Activated effector memory CD4-positive, alpha-beta T cell treated with Interleukin-2 at 50 U/mL for 16 hours (primary cell): ENCODE results near the gene ZNF41.
"Not testable (repeated sequence)": the region's sequence is repeated elsewhere in the genome, so short reads cannot be mapped to it uniquely, and the experiment has no call there.

Experiments
- DNase-seq: peaks from one replicate; pipeline ENCODE4 v3.0.0-alpha.2; 2020

ZNF41 gene

DNA sequence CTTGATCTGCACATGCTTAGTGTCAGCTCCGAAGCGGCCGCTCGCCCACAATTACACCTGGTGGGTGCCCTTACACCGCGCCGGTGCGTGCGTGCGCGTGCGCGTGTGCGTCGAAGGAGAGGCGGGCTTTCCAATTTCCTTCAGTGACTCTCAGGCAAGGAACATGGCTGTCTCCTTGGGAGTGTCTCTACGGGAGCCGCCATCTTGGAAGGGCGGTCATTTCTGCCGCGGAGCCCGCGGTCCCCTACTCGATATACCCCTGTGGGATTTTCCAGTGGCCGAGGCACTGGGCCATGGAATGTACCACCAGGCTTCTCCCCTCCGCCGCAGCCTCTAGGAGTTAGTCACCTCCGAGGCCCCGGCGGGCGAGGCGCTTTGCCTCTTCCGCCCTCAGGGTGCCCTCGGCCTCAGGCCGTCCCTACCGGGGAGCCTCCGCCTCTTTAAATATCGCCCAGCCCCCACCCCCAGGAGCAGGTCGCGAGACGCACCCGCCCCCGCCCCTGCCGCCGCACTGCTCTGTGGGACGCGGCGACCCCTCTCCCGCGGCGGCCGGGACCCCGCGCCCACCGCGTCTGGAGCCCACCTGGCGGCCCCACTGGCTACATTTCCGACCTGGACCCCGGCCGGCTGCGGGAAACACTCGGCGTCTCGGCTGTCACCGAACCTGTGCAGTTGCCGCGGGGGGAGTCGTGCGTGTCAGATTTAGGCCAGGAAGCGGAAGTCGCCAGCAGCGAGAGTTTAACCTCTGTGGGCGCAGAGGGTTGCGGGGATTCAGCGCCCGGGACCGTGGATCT lies at the start of gene ZNF41:
Gene ZNF41, minus strand, starts transcription at position 711 of the 794 bp plus-strand sequence. CDS start 15,741 bp downstream, outside the sequence.
- DNase-seq: peak; percentile 77

- DNase-seq: no peak
Observed at GRCh38 chrX:47530049-47530448, 47.0 kb upstream of the ZNF41 start.

DNA sequence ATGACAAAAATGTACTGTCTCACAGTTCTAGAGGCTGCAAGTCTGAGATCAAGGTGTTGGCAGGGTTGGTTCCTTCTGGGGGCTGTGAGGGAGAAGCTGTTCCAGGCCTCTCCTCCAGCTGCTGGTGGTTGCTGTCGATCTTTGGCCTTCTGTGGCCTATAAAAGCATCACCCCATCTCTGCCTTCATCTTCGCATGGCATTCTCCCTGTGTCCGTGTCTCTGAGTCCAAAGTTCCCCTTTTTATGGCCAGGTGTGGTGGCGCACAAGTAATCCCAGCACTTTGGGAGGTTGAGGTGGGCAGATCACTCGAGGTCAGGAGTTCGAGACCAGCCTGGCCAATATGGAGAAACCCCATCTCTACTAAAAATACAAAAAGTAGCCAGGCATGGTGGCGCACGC lies 46.5 kb upstream of the ZNF41 start:
- no peak for DNase-seq

GRCh38 chrX:47523713-47524166 lies 40.7 kb upstream of the ZNF41 start:
- DNase-seq: no peak

GRCh38 chrX:47523297-47523696 lies 40.3 kb upstream of the ZNF41 start:
- DNase-seq: peak; percentile 62

- DNase-seq: no peak
Observed at GRCh38 chrX:47518144-47518543, 35.1 kb upstream of the ZNF41 start.

- no peak for DNase-seq
Observed at GRCh38 chrX:47515941-47516665, 33.1 kb upstream of the ZNF41 start.

- no peak for DNase-seq
Observed at GRCh38 chrX:47514533-47515235, 31.7 kb upstream of the ZNF41 start.

GRCh38 chrX:47513034-47513965 lies 30.3 kb upstream of the ZNF41 start:
- DNase-seq: not testable (repeated sequence)

- DNase-seq: not testable (repeated sequence)
Observed at GRCh38 chrX:47512383-47512782, 29.4 kb upstream of the ZNF41 start.

DNA sequence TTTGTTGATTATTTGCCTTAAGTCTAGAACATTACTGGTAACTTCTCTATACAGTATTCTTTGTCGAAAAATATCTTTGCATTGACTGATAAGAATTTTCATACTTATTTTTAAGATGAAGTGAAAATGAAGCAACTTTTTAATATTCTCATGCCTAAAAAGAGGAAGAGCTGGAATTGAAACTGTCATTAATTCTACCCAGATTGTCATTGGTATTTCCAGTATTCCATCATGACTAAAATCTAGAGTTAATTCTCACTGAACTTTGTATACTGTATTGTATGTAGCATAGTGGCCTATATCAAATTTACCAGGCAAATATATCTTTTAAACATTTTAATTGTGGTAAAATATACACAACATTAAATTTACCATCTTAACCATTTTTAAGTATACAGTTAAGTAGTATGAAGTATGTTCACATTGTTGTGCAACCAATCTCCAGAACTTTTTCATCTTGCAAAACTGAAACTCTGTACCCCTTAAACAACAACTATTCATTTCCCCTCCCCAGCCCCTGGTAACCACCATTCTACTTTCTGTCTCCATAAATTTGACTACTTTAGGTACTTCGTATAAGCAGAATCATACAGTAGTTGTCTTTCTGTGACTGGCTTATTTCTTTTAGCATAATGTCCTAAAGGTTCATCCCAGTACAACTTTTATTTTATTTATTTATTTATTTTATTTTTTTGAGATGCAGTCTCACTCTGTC lies 24.3 kb upstream of the ZNF41 start:
- no peak for DNase-seq

DNA sequence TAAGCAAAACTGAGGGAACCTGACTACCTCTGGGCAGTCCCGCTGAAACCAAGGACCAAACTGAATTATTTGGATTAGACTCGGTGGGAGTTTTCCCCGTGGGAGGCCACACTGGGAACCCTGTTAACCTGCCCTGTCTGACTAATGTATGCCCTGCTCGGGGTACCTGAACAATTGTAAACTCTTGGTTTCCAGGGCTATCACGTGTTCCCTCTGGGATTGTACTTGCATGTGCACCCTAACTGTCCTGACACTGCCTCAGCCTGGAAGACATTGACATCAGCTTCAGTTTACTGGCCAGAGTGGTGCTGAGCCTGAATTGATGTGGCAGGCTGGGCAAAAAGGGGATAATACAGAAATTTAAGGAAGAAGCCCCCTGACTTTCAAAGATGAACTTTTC lies 20.1 kb upstream of the ZNF41 start:
- no peak for DNase-seq

DNA sequence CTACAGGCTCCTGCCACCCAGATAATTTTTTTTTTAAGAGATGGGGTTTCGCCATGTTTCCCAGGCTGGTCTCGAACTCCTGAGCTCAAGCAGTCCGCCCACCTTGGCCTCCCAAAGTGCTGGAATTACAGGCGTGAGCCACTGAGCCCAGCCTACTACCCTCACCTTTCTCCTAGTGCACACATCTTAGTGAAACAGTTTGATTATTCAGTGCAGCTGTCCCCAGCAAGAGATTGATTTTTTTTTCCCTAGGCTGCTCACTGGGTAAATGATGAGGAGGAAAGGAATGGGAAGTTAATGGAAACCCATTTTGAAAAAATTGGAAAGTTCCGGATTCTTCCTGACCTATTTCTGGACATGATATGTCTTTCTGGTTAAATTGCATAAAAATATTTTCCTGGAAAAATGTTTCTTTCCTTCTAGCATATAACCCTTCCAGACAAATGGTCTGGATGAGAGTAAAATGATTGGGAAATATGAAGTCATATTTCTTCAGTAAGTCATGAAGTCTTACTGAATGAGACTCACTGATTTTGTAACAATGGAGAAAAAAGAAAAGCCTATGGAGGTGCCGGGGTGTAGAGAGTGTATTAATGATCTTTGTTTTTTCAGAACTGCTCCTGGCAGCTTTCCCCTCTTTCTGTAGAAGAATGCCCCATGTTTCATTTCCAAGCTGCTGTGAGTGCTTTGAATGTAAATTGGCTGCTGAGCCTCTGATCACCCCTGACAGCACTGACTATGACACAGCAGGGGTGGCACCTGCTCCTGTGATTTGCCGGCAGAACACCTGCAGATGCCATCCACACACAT lies 19.5 kb upstream of the ZNF41 start:
- DNase-seq: no peak

DNA sequence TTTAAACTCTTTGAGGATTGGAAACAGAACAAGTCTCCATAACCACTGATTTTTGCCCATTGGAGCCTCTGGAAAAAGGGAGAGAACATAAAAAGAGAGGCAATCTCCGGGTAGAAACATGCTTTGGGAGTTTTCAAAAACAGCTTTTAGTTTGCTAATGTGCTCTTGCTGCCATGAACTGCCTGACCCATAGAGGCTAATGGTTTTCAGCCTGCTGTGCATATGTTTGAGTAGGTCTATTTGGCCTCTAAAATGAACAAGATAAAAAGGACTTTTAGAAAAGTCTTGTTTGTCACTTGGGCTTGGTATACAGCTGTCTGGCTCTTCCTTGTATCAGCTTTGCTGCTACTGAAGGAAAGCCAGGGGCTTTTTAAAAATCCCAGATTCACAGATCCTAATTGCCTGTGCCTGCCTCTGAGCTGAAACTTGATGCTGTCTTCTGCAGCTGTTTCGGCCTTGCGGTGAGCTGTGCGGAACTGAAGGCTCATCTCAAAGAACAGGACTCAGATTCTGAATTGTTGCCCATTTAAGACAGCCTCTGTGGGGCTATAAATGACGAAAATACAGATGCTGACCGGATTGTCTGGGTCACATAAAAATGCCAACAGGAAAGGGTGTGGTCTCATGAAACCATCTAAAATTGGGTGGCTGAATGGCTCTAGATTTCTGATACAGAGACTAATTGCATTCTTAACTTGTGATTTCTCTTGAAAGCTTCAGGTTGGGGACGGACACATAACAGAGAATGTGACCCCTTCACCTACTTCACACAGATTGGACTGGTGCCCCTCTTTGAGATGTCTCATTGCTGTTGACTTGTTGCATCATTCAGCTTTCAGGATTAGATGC lies 18.4 kb upstream of the ZNF41 start:
- no peak for DNase-seq

DNA sequence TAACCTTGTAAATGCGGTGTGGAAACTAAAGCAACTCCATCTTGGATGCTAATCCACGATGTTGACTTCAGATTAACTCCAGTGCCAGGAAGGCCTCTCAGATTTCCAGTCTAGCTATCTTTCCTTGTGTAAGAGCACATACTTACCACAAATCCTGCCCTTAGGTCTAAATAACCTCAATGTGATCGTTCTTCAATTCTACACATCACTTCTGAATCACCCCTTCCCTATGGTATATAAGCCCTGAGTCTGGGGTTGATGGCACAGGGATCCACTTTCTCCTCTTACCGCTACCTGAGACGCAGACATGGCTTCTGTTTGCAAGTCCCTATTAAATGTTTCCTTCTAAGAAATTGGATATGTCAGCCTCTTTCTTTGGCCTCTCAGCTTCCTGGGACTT lies 17.5 kb upstream of the ZNF41 start:
- DNase-seq: no peak

DNA sequence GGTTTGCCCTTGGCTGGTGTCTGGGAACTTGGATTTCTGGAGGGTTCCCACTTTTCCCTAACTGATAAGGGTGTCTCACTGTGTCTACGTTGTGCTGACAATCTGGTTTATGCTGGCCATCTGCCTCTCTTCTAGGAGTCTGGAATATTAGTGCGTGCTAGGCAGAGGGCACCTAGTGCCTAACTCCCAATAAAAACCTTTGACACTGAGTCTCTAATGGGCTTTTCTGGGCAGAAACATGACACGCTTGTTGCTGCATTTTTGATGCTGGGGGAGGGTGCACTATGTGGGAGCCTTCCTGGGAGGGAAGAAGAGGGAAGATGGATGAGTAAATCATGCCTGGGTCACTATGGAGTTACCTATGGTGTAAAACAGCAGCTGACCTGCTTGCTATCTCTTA lies 16.3 kb upstream of the ZNF41 start:
- DNase-seq: no peak

GRCh38 chrX:47498411-47498810 lies 15.4 kb upstream of the ZNF41 start:
- DNase-seq: no peak

DNA sequence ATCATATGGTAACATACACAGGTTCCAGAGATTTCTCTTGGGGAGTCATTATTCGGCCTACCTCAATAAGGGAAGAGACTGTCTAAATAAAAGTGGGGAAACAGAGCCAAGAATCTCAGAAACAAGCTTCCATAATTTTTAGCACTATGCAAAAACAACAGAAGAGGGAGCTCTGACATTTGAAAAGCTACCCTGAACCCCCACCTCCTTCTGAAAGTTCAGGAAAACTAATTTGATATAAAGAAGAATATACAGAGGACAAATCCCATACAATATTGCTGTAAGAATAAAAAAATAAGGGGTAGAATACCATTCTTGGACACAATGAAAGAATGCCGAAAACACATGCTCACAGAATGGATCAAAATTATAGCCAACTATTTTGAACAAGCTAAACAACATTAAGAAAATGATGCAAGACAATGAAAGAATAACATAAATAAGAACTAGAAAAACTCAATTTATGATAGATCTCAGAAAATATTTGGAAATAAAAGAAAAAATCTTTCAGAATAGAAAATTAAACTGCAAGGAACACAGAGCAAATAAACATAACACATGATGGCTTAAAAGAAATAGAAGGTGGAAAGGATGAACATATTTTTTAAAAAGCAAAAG lies 14.4 kb upstream of the ZNF41 start:
- DNase-seq: no peak

- not testable (repeated sequence) for DNase-seq
Observed at GRCh38 chrX:47492133-47492532, 9.1 kb upstream of the ZNF41 start.
